GM12878 (cell line): ENCODE measurements around the gene AGAP9. TPM values are rescaled to one million over a fixed set of nuclear protein-coding genes. Genes with fewer than 3 reads are reported as not detected.

Source experiments
- ATAC-seq: fragments of 200-7000 bp; cut with Tn5 transposase; 3 replicates; pipeline ENCODE4 v1.9.1; 2020; ENCODE audit warnings: mild to moderate bottlenecking, moderate library complexity
- BruUV-seq: library from RNA; stranded (reverse); fragments of 400-500 nt; replicated peaks from 2 replicates; lab custom pipeline; 2021; lab: Mats Ljungman, UMichigan
- CTCF ChIA-PET: fragments of 300-600 bp; sonication (Branson Sonifier 250); formaldehyde crosslinking; extraction: SDS; loops from one replicate; lab custom pipeline; 2021; ENCODE audit warnings: inconsistent platforms; lab: Yijun Ruan, JAX
- POLR2A ChIA-PET: fragments of 350-600 bp; formaldehyde crosslinking; extraction: SDS; loops from one replicate; lab custom pipeline; 2021; ENCODE audit warnings: inconsistent platforms; lab: Charles Lee
- RAD21 ChIA-PET: fragments of 300-600 bp; sonication (Branson Sonifier 250); formaldehyde crosslinking; loops from one replicate; lab custom pipeline; 2023; ENCODE audit warnings: antibody characterized with exemption; ENCODE audit not compliant: unreplicated experiment; lab: Charles Lee
- SMC1A ChIA-PET: fragments of 300-600 bp; sonication (Branson Sonifier 250); formaldehyde crosslinking; loops from one replicate; lab custom pipeline; 2023; ENCODE audit not compliant: unreplicated experiment, uncharacterized antibody; lab: Charles Lee
- DNase-seq: peaks from one replicate; pipeline ENCODE4 v3.0.0-alpha.2; 2011; ENCODE audit warnings: low read depth, low spot score
- FAIRE-seq: peaks from 3 replicates; lab custom pipeline; 2011; peaks lifted over from hg19 to GRCh38; lab: Jason Lieb, UNC
- H2AFZ ChIP-seq: 2 replicates; pipeline ENCODE4 v1.6.0; 2011; ENCODE audit warnings: low read depth, low read length, control low read depth; ENCODE audit not compliant: control insufficient read depth
- H3K27ac ChIP-seq: 2 replicates; pipeline ENCODE4 v1.5.1; 2011; ENCODE audit warnings: control low read depth; ENCODE audit not compliant: control insufficient read depth, insufficient read depth
- H3K27me3 ChIP-seq, 2 experiments: replicated peaks in 1 of 2; 2 replicates each; pipeline versions ENCODE4 v1.6.0 to v1.6.1; 2011; ENCODE audit warnings: low read length in 1 of 2; ENCODE audit not compliant: control insufficient read depth in 2 of 2, insufficient read depth in 2 of 2
- H3K36me3 ChIP-seq, 2 experiments: 2 replicates each; pipeline ENCODE4 v1.5.1; 2011; ENCODE audit warnings: low read length in 1 of 2; ENCODE audit not compliant: control insufficient read depth in 2 of 2, insufficient read depth in 2 of 2
- H3K4me1 ChIP-seq: 2 replicates; pipeline ENCODE4 v1.6.1; 2011; ENCODE audit warnings: mild to moderate bottlenecking, low read length, moderate library complexity, mixed read lengths; ENCODE audit not compliant: control insufficient read depth, insufficient read depth
- H3K4me2 ChIP-seq: 2 replicates; pipeline ENCODE4 v1.6.0; 2011; ENCODE audit warnings: control low read depth; ENCODE audit not compliant: control insufficient read depth, insufficient read depth
- H3K4me3 ChIP-seq: fragments of 200-600 bp; sonication (generic); 2 replicates; pipeline ENCODE4 v1.5.1; 2016
- H3K79me2 ChIP-seq: 2 replicates; pipeline ENCODE4 v1.6.0; 2011; ENCODE audit warnings: low read length; ENCODE audit not compliant: control insufficient read depth, insufficient read depth
- H3K9ac ChIP-seq: 2 replicates; pipeline ENCODE4 v1.8.0; 2011; ENCODE audit warnings: low read length, control low read depth, mixed read lengths; ENCODE audit not compliant: control insufficient read depth, insufficient read depth
- H3K9me3 ChIP-seq: replicated peaks from 3 replicates; pipeline ENCODE4 v1.5.1; 2011; ENCODE audit warnings: mild to moderate bottlenecking, low read length; ENCODE audit not compliant: control insufficient read depth, insufficient read depth
- H4K20me1 ChIP-seq: 2 replicates; pipeline ENCODE4 v1.6.0; 2011; ENCODE audit not compliant: control insufficient read depth, insufficient read depth
- ATF2 ChIP-seq: IDR thresholded peaks from 2 replicates; pipeline ENCODE4 v1.6.1; 2012; ENCODE audit warnings: low read length, inconsistent platforms
- CBFB ChIP-seq: IDR thresholded peaks from 2 replicates; pipeline ENCODE4 v1.6.1; 2016; ENCODE audit warnings: antibody characterized with exemption, low read depth
- CEBPZ ChIP-seq: fragments of 150-350 bp; IDR thresholded peaks from 2 replicates; pipeline ENCODE4 v1.6.1; 2016; ENCODE audit warnings: low read depth, low read length
- E2F4 ChIP-seq: IDR thresholded peaks from 2 replicates; pipeline ENCODE4 v1.6.1; 2012; ENCODE audit warnings: low read depth, low read length, improper control_type of control experiment
- E4F1 ChIP-seq: fragments of 450-650 bp; IDR thresholded peaks from 2 replicates; pipeline ENCODE4 v1.6.1; 2018; ENCODE audit warnings: borderline replicate concordance, mild to moderate bottlenecking; ENCODE audit not compliant: partially characterized antibody
- MLLT1 ChIP-seq: fragments of 450-650 bp; IDR thresholded peaks from 2 replicates; pipeline ENCODE4 v1.6.1; 2016; ENCODE audit warnings: mild to moderate bottlenecking
- MXI1 ChIP-seq: fragments of 150-350 bp; IDR thresholded peaks from 2 replicates; pipeline ENCODE4 v1.6.1; 2011; ENCODE audit warnings: low read depth, mild to moderate bottlenecking, inconsistent platforms, low read length, improper control_type of control experiment
- NBN ChIP-seq: fragments of 450-650 bp; IDR thresholded peaks from 2 replicates; pipeline ENCODE4 v1.6.1; 2016
- PML ChIP-seq: IDR thresholded peaks from 2 replicates; pipeline ENCODE4 v1.6.1; 2012; ENCODE audit warnings: low read length, inconsistent platforms
- SMAD5 ChIP-seq: IDR thresholded peaks from 2 replicates; pipeline ENCODE4 v1.6.1; 2016; ENCODE audit warnings: antibody characterized with exemption, low read depth
- SPI1 ChIP-seq: IDR thresholded peaks from 2 replicates; pipeline ENCODE4 v1.6.1; 2011; ENCODE audit warnings: low read depth, mild to moderate bottlenecking, low read length, moderate library complexity, borderline replicate concordance; ENCODE audit not compliant: insufficient read depth
- TCF7 ChIP-seq: IDR thresholded peaks from 2 replicates; pipeline ENCODE4 v1.6.1; 2014; ENCODE audit warnings: antibody characterized with exemption, borderline replicate concordance
- YY1 ChIP-seq: IDR thresholded peaks from 2 replicates; pipeline ENCODE4 v1.6.1; 2011; ENCODE audit warnings: low read depth, mild to moderate bottlenecking, low read length
- WGBS: methylation state at CpG from one replicate; pipeline ENCODE4 v1.1.6; 2016; ENCODE audit warnings: low lambda C conversion rate; ENCODE audit not compliant: insufficient replicate concordance, insufficient coverage; ENCODE audit errors: missing lambda C conversion rate; 5-methylcytosine and 5-hydroxymethylcytosine counted together
- in situ Hi-C: fragments of 300-500 bp; cut with MboI; formaldehyde crosslinking; loops from 9 replicates; pipeline ENCODE4 v1.14.3; 2018; ENCODE audit warnings: mixed read lengths
- intact Hi-C: fragments of 100-400 bp; cut with micrococcal nuclease; formaldehyde crosslinking; loops from one replicate; pipeline ENCODE4 v1.14.2; 2022; ENCODE audit not compliant: unreplicated experiment
- polyA plus RNA-seq, 11 experiments: library from polyadenylated mRNA; depleted of rRNA in 4 of 11; unstranded in 6 of 11; stranded (reverse) in 5 of 11; fragments of >200 nt; fragmentation: Nextera tagmentation in 4 of 11; fragmentation: Illumina TruSeq in 1 of 11; extraction: Ambion mirVana in 4 of 11; extraction: Trizol in 1 of 11; gene quantifications; 1 replicate in 1 of 11; 2 replicates in 10 of 11; pipeline versions ENCODE4 v1.2.1 to v1.2.3, GENCODE V29; 2011 to 2016; ENCODE audit warnings: inconsistent platforms in 2 of 11, missing spikeins in 2 of 11, low read depth in 1 of 11
- total RNA-seq, 4 experiments: library from RNA; depleted of rRNA in 3 of 4; stranded (reverse); fragments of >200 nt in 3 of 4; fragmentation: Illumina TruSeq in 1 of 4; extraction: Trizol in 1 of 4; gene quantifications; 2 replicates each; pipeline versions ENCODE4 v1.2.1 to v1.2.3, GENCODE V29; 2013 to 2021

Gene AGAP9
- total and polyA plus RNA-seq, 10 of the 15 experiments (the other 5 are each of a cell fraction or from before 2014, with no cell fraction given), result 0.32 to 8.8 (median 3.6) TPM

GRCh38 chr10:47454008-47454779 lies 69.2 kb downstream of the AGAP9 start:
- Histone ChIP-seq H3K27me3 (peaks cover 0 to 8% of the 10 kb centered on the region in 2 experiments; a peak in 3 of 4 replicates), H4K20me1 (no peaks in the 10 kb centered on the region), H3K4me3 (no peak overlapping the region), H3K27ac (no peak overlapping the region), H3K4me1 (no peaks in the 10 kb centered on the region), H3K4me2 (no peak overlapping the region), H3K9ac (no peak overlapping the region), H3K79me2 (no peaks in the 10 kb centered on the region), H3K36me3 (no peaks in the 10 kb centered on the region), H3K9me3 (no peaks in the 10 kb centered on the region), H2AFZ (no peak overlapping the region)
- BruUV-seq, result no TSS peak
- ChIA-PET POLR2A (no interaction called here), CTCF (no interaction called here), SMC1A (no interaction called here), RAD21 (no interaction called here)
- DNase-seq (no peak), ATAC-seq (no peak), FAIRE-seq (no peak)
- in situ Hi-C loops, result no loop called here
- intact Hi-C loops, result no loop called here
- WGBS, result 29% methylated on average over 10 of the region's 10 CpGs
- TF ChIP-seq SPI1, result no peak
- no peak for TF ChIP-seq ATF2
- no peak for TF ChIP-seq MXI1
- no peak for TF ChIP-seq E4F1
- TF ChIP-seq SMAD5, result no peak
- no peak for TF ChIP-seq TCF7
- TF ChIP-seq YY1, result no peak
- no peak for TF ChIP-seq PML
- TF ChIP-seq CBFB, result no peak
- no peak for TF ChIP-seq MLLT1
- no peak for TF ChIP-seq E2F4
- no peak for TF ChIP-seq CEBPZ
- TF ChIP-seq NBN, result no peak
